Epithelial cell of prostate (primary cell): ENCODE results near the gene RPL13A.
A peak's percentile ranks its signal among the peaks of the same experiment; 100 is the strongest.

Experiments
- DNase-seq: peaks from one replicate; pipeline ENCODE4 v3.0.0-alpha.2; 2011; ENCODE audit warnings: low read depth, low spot score
- H3K27ac ChIP-seq: fragments of 450-650 bp; 2 replicates; pipeline ENCODE4 v1.5.1; 2017; ENCODE audit warnings: mild to moderate bottlenecking

RPL13A gene

DNA sequence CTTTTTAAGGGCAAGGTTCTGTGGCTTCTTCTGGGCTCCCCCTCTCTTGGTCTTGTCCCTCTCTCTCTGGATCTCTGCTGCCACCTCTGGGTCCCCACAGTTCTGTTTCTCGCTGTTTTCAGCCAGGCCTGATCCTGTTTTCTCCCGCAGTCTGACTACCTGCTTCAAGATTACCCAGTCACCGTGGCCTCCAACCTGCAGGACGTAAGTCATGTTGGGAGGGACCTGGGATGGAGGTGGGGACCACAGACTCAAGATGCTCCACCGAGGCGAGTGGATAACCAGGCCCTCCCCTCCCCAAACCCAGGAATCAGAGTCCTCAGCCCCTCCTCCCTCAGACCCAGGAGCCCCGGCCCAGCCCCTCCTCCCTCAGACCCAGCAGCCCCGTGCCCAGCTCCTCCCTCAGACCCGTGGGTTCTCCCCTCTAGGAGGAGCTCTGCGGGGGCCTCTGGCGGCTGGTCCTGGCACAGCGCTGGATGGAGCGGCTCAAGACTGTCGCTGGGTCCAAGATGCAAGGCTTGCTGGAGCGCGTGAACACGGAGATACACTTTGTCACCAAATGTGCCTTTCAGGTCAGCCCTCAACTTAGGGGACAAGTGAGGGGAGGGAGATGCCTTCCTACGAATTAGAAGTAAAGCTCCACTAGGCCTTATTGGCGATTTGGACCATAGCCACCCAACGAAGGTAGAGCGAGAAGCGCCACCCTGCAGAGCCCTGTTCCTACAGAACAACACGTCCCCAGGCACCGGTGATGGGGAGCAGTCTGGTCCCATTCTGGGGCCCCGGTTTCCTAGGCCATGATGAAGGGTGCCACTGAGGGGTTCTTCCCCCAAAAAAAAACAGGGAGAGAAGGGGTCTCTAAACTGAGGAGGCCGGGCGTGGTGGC, 11.2 kb upstream of the RPL13A start:
- H3K27ac ChIP-seq: no peak overlapping the region
- no peak for DNase-seq

DNA sequence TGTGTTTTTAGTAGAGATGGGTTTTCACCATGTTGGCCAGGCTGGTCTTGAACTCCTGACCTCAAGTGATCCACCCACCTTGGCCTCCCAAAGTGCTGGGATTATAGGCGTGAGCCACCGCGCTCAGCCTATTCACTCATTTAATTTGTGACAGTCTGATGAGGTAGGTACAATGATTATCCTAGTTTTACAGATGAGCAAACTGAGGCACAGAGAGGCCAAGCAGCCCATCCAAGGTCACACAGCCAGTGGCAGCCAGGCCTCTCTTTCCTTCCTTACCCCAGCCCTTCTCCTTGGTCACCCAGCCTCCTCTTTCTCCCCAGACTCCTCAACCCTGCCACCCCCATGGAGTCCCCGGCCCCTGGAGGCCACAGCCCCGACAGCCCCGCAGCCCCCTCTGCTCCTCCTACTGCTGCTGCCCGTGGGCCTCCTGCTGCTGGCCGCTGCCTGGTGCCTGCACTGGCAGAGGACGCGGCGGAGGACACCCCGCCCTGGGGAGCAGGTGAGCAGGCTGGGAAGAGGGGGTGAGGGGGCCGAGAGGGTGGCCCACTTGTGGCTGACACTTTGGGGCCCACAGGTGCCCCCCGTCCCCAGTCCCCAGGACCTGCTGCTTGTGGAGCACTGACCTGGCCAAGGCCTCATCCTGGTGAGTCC, 7.3 kb upstream of the RPL13A start:
- no peak overlapping the region for H3K27ac ChIP-seq
- no peak for DNase-seq

- H3K27ac ChIP-seq: no peak overlapping the region
Observed at GRCh38 chr19:49481020-49481683, 6.3 kb upstream of the RPL13A start.

DNA sequence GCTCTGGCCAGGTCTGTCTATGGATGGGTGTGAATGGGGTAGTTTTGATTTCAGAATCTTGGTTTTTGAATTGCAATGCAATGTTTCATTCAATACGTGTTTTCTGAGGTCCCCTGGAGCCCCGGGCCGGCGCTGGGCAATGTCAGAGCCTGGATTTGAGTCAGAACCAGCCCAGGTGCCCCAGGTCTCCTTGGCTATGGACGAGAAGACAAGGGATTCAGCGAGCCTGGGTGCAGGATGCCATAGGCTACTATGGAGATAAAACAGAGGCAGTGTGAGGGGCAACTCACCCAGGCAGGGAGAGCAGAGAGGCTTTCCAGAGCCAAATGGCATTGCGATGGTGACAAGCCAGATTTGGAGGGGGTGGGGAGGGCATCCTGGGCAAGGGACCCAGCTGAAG, 1.2 kb upstream of the RPL13A start:
- no peak overlapping the region for H3K27ac ChIP-seq
- no peak for DNase-seq

More at GRCh38 chr19:49481020-49481683, 6.3 kb upstream of the RPL13A start:
- DNase-seq: no peak

GRCh38 chr19:49486710-49487276, 615 bp upstream of the RPL13A start:
- DNase-seq: no peak
- H3K27ac ChIP-seq: peak overlapping the region; percentile 92

DNA sequence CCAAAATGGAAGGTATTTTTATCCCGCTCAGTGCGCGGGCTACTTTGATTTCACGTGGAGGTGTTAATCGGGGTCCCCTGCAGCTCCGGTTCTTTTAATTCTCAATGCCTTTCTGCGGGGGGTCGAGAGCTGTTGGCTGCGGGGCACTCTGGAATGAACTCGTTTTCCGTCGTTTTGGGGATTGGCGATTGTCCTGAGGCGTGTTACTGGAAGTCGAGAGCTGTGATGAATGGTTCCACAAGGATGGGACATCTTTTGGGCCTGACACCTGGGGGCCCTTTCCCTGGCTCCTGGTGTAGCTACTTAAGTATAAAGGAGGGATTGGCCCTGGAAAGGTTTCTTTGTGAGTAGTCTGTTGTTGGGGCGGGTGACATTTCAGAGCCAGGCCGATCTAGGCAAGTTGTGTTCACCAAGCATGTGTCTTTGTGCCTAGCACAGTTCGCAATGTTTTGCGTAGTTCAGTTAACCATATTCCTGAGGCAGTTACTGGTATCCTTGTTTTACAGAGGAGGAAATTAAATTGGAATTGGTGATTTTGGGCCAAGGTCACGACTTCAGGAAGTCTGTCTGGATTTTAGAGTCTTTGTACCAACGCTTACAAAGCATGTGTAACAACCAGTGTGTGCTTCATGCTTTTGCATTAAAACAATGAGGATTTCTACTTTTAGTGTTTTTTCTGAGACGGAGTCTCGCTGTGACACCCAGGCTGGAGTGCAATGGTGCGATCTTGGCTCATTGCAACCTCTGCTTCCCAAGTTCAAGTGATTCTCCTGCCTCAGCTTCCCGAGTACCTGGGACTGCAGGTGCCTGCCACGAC, 846 bp downstream of the RPL13A start:
- peak overlapping the region; percentile 92 for H3K27ac ChIP-seq
- DNase-seq: no peak

DNA sequence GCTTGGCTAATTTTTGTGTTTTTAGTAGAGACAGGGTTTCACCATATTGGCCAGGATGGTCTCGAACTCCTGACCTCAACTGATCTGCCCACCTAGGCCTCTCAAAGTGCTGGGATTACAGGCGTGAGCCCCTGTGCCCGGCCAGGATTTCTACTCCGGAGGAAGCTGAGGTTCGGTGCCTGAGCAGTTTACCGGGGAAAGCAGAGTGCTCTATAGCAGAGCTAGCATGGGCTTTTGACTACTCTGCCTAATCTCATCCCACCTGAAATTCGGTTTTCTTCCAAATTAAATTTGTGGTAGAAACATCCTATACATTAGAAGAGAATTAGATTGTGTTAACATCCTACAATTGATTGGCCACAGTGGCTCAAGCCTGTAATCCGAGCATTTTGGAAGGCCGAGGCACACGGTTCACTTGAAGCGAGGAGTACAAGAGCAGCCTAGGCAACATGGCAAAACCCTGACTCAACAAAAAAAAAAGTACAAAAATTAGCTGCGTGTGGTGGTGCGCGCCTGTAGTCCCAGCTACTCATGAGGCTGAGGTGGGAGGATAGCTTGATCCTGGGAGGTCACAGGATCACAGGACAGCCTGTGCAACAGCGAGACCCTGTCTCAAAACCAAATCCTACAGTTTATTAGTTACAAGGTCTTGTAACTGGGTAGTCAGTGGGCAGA, 1.6 kb downstream of the RPL13A start:
- DNase-seq: no peak
- H3K27ac ChIP-seq: peak overlapping the region; percentile 92

DNA sequence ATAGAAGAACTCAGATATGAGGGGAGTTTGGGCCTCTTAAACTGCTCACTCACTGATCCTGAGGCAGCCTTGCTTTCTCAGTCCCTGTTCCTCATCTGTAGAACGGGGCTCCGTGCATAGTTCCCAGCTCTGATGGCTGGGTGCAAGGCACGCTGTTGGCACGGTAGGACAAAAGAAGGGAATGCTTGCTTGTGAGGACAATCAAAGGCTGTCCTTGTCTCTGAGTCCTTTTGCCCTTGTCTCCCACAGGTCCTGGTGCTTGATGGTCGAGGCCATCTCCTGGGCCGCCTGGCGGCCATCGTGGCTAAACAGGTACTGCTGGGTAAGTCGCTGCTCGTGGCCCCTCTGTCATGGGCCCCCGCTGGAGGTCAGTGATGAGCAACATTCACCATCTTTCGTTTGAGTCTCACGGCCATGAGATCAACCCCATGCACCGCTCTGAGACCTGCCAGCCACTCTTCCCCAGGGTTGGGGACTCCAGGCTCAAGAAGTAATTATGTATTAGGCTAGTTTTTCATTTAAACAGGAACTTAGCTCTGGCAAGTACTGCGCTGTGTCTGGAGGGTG, 2.3 kb downstream of the RPL13A start:
- H3K27ac ChIP-seq: peak overlapping the region; percentile 92
- no peak for DNase-seq

DNA sequence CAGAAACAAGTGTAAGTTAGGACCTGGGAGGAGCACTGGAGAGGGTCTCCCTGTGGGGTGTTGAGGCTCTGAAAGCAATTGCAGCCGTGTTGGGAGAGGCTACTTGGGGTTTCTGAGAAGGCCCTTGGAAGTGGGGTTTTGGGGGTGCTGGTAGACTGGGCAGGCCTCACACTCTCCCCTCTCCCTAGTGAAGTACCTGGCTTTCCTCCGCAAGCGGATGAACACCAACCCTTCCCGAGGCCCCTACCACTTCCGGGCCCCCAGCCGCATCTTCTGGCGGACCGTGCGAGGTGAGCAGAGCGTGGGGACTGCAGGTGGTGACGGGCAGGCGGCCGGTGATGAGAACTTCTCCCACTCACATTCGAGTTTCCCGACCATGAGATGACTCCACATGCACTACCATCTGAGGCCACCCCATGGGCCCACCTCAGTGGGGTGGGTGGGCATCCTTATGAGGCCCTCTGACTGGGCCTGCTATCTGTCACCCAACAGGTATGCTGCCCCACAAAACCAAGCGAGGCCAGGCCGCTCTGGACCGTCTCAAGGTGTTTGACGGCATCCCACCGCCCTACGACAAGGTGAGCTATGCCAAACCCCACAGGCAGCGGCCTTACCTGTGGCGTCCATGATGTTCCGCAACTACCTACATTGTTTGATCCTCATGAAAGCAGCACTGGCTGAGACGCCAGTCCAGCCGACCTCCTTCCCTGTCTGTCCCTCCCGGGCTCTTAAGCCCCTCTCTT, 3.0 kb downstream of the RPL13A start:
- H3K27ac ChIP-seq: peak overlapping the region; percentile 92
- DNase-seq: no peak

DNA sequence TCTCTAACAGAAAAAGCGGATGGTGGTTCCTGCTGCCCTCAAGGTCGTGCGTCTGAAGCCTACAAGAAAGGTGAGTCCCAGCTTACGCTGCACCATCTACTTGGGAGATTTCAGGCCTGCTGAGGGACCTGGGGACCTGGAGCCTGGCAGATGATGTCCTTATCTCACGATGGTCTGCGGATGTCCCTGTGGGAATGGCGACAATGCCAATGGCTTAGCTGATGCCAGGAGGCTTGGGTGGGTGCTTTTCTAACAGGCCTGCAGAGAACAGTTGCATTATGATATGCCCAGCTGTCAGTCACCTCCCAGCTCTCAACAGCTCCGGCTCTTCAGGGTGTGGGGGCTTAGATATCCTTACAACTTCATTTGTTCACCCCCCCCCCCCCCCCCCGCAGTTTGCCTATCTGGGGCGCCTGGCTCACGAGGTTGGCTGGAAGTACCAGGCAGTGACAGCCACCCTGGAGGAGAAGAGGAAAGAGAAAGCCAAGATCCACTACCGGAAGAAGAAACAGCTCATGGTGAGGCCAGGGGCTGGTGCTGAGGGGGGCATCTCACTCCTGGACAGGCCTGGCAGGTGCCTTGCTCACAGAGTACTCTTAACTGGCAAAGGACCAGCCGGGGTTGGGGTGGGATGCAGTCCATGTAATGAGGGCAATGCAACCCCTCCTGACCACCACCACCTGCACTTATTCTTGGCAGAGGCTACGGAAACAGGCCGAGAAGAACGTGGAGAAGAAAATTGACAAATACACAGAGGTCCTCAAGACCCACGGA, 3.8 kb downstream of the RPL13A start:
- H3K27ac ChIP-seq: peak overlapping the region; percentile 92
- no peak for DNase-seq

DNA sequence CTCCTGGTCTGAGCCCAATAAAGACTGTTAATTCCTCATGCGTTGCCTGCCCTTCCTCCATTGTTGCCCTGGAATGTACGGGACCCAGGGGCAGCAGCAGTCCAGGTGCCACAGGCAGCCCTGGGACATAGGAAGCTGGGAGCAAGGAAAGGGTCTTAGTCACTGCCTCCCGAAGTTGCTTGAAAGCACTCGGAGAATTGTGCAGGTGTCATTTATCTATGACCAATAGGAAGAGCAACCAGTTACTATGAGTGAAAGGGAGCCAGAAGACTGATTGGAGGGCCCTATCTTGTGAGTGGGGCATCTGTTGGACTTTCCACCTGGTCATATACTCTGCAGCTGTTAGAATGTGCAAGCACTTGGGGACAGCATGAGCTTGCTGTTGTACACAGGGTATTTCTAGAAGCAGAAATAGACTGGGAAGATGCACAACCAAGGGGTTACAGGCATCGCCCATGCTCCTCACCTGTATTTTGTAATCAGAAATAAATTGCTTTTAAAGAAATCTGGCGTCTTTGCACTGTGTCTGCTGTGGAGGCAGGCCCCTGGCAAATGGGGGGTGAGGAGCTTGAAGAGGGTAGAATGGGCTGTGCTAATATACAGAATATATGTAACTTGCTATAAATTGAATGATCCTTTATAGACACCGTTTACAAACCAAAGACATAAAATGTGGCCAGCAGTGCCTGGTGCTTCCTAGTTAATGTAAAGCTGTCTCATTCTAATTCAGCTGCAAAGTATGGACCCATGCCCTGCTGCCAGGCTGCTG, 4.6 kb downstream of the RPL13A start:
- peak overlapping the region; percentile 92 for H3K27ac ChIP-seq
- DNase-seq: no peak

- H3K27ac ChIP-seq: peak overlapping the region; percentile 32
- DNase-seq: no peak
Observed at GRCh38 chr19:49492573-49493405, 5.4 kb downstream of the RPL13A start.

GRCh38 chr19:49496574-49497008, 9.2 kb downstream of the RPL13A start:
- no peak for DNase-seq
- H3K27ac ChIP-seq: peak overlapping the region; percentile 87

- no peak for DNase-seq
- H3K27ac ChIP-seq: peak overlapping the region; percentile 87
Observed at GRCh38 chr19:49497047-49497788, 9.8 kb downstream of the RPL13A start.

- DNase-seq: no peak
- H3K27ac ChIP-seq: peak overlapping the region; percentile 87
Observed at GRCh38 chr19:49497789-49498103, 10.3 kb downstream of the RPL13A start.
